MM.1S (cell line): ENCODE measurements around the gene GPATCH4.

Source experiments
- DNase-seq: peaks from one replicate; pipeline ENCODE4 v3.0.0-alpha.2; 2015
- H2AFZ ChIP-seq: fragments of 300-600 bp; sonication (generic); 2 replicates; pipeline ENCODE4 v1.6.0; 2016; ENCODE audit warnings: antibody characterized with exemption, low read length
- H3F3A ChIP-seq: fragments of 300-600 bp; sonication (generic); 2 replicates; pipeline ENCODE4 v1.6.1; 2016; ENCODE audit warnings: mild to moderate bottlenecking, antibody characterized with exemption, low read length, moderate library complexity, mixed read lengths; ENCODE audit not compliant: insufficient read depth
- H3K27ac ChIP-seq: fragments of 300-600 bp; sonication (generic); 2 replicates; pipeline ENCODE4 v1.5.1; 2016; ENCODE audit warnings: mild to moderate bottlenecking, low read length
- H3K27me3 ChIP-seq: fragments of 300-600 bp; sonication (generic); replicated peaks from 2 replicates; pipeline ENCODE4 v1.6.0; 2016; ENCODE audit warnings: low read length; ENCODE audit not compliant: insufficient read depth
- H3K36me3 ChIP-seq: fragments of 300-600 bp; sonication (generic); replicated peaks from 2 replicates; pipeline ENCODE4 v1.6.1; 2016; ENCODE audit warnings: mild to moderate bottlenecking, low read length, mixed read lengths; ENCODE audit not compliant: insufficient read depth
- H3K4me1 ChIP-seq: fragments of 300-600 bp; sonication (generic); 2 replicates; pipeline ENCODE4 v1.6.1; 2016; ENCODE audit warnings: low read length, mixed read lengths
- H3K4me2 ChIP-seq: fragments of 300-600 bp; sonication (generic); 2 replicates; pipeline ENCODE4 v1.6.0; 2016; ENCODE audit warnings: low read depth, low read length
- H3K4me3 ChIP-seq: fragments of 300-600 bp; sonication (generic); 2 replicates; pipeline ENCODE4 v1.5.1; 2016; ENCODE audit warnings: low read length, mixed read lengths
- H3K79me2 ChIP-seq: fragments of 300-600 bp; sonication (generic); 2 replicates; pipeline ENCODE4 v1.6.1; 2016; ENCODE audit warnings: mixed run types, low read length, mixed read lengths
- H3K9ac ChIP-seq: fragments of 300-600 bp; sonication (generic); 2 replicates; pipeline ENCODE4 v1.6.1; 2016; ENCODE audit warnings: low read length, mixed read lengths
- H3K9me2 ChIP-seq: fragments of 300-600 bp; sonication (generic); replicated peaks from 2 replicates; pipeline ENCODE4 v1.6.1; 2016; ENCODE audit warnings: mild to moderate bottlenecking, low read length, mixed read lengths; ENCODE audit not compliant: insufficient read depth
- H3K9me3 ChIP-seq: fragments of 300-600 bp; sonication (generic); replicated peaks from 2 replicates; pipeline ENCODE4 v1.6.1; 2016; ENCODE audit warnings: mild to moderate bottlenecking, low read length, mixed read lengths; ENCODE audit not compliant: insufficient read depth
- H4K20me1 ChIP-seq: fragments of 300-600 bp; sonication (generic); 2 replicates; pipeline ENCODE4 v1.6.1; 2016; ENCODE audit warnings: mild to moderate bottlenecking, low read length, moderate library complexity, mixed read lengths; ENCODE audit not compliant: insufficient read depth
- EZH2 ChIP-seq: fragments of 300-600 bp; sonication (generic); optimal IDR thresholded peaks from 2 replicates; pipeline ENCODE3; 2017; ENCODE audit warnings: low read depth, mild to moderate bottlenecking, antibody characterized with exemption, low read length, mixed read lengths
- EZH2phosphoT487 ChIP-seq: fragments of 300-600 bp; sonication (generic); IDR thresholded peaks from 2 replicates; pipeline ENCODE4 v1.6.1; 2018; ENCODE audit warnings: antibody characterized with exemption, low read length
- TF ChIP-seq, protein P1 (sequence below): fragments of 300-600 bp; sonication (generic); IDR thresholded peaks from 2 replicates; pipeline ENCODE4 v1.5.1; 2016; ENCODE audit warnings: antibody characterized with exemption, low read length, mixed read lengths

Gene GPATCH4

DNA sequence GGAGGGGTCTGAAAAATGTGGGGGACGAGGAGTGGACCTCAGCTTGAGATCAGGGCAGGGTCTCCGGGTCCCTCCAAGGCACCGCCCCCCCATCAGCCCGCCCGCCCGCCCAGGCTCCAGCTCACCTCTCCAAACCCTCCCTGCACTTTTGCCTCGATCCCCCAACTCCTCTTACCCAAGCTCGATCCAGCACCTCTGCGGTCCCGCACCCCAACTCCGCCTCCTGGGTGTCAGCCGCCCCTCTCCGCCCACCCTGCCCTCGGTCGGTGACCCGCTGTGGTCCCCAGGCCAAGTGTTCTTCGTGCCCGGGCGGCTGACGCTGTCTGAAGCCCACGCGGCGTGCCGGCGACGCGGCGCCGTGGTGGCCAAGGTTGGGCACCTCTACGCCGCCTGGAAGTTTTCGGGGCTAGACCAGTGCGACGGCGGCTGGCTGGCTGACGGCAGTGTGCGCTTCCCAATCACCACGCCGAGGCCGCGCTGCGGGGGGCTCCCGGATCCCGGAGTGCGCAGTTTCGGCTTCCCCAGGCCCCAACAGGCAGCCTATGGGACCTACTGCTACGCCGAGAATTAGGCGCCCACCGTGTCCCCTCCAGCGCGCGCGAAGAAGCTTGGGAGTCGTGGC lies 23.6 kb upstream of the GPATCH4 start:
- 0 out of 2 replicates have a peak, but pooled peaks cover 2% of the 10 kb centered on the region for H4K20me1 ChIP-seq
- TF ChIP-seq, protein P1, sequence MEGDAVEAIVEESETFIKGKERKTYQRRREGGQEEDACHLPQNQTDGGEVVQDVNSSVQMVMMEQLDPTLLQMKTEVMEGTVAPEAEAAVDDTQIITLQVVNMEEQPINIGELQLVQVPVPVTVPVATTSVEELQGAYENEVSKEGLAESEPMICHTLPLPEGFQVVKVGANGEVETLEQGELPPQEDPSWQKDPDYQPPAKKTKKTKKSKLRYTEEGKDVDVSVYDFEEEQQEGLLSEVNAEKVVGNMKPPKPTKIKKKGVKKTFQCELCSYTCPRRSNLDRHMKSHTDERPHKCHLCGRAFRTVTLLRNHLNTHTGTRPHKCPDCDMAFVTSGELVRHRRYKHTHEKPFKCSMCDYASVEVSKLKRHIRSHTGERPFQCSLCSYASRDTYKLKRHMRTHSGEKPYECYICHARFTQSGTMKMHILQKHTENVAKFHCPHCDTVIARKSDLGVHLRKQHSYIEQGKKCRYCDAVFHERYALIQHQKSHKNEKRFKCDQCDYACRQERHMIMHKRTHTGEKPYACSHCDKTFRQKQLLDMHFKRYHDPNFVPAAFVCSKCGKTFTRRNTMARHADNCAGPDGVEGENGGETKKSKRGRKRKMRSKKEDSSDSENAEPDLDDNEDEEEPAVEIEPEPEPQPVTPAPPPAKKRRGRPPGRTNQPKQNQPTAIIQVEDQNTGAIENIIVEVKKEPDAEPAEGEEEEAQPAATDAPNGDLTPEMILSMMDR = no peak
- TF ChIP-seq EZH2phosphoT487 (peak; percentile 84; the same call in 1 of the 2 replicates), EZH2 (no peak)
- H3K4me1 ChIP-seq = peaks cover 14% of the 10 kb centered on the region
- H3K27me3 ChIP-seq = peaks cover 76% of the 10 kb centered on the region
- H3K9ac ChIP-seq = no peak overlapping the region
- H3K9me2 ChIP-seq = no peaks in the 10 kb centered on the region
- H3K9me3 ChIP-seq = no peaks in the 10 kb centered on the region
- peak overlapping the region; percentile 47 for H3K4me3 ChIP-seq
- no peaks in the 10 kb centered on the region for H3K79me2 ChIP-seq
- H3K27ac ChIP-seq = no peak overlapping the region
- H3K4me2 ChIP-seq = peak overlapping the region; percentile 60; the same call in 1 of the 2 replicates
- no peaks in the 10 kb centered on the region for H3K36me3 ChIP-seq
- no peak overlapping the region for H2AFZ ChIP-seq
- DNase-seq = no peak
- H3F3A ChIP-seq = peaks cover 5% of the 10 kb centered on the region; the same call in 1 of the 2 replicates

- 0 out of 2 replicates have a peak, but pooled peaks cover 2% of the 10 kb centered on the region for H4K20me1 ChIP-seq
- H3K4me2 ChIP-seq = peak overlapping the region; percentile 38; the same call in 1 of the 2 replicates
- H3K9me2 ChIP-seq = no peaks in the 10 kb centered on the region
- peak overlapping the region; percentile 47 for H3K4me3 ChIP-seq
- no peaks in the 10 kb centered on the region for H3K36me3 ChIP-seq
- peak; percentile 34 for DNase-seq
- H3K9ac ChIP-seq = no peak overlapping the region
- H3K27ac ChIP-seq = no peak overlapping the region
- peaks cover 14% of the 10 kb centered on the region for H3K4me1 ChIP-seq
- H2AFZ ChIP-seq = no peak overlapping the region
- H3K9me3 ChIP-seq = no peaks in the 10 kb centered on the region
- no peaks in the 10 kb centered on the region for H3K79me2 ChIP-seq
- H3F3A ChIP-seq = peaks cover 5% of the 10 kb centered on the region; the same call in 1 of the 2 replicates
- peaks cover 81% of the 10 kb centered on the region for H3K27me3 ChIP-seq
- TF ChIP-seq EZH2 = no peak
- TF ChIP-seq, protein P1 = peak; percentile 49
These were observed 22.9 kb upstream of the GPATCH4 start for GRCh38 chr1:156623946-156624813.

GRCh38 chr1:156622581-156623297 lies 21.5 kb upstream of the GPATCH4 start:
- H3F3A ChIP-seq = peaks cover 5% of the 10 kb centered on the region; the same call in 1 of the 2 replicates
- no peak overlapping the region for H3K27ac ChIP-seq
- DNase-seq = no peak
- no peak overlapping the region for H3K4me2 ChIP-seq
- no peaks in the 10 kb centered on the region for H3K9me3 ChIP-seq
- H3K79me2 ChIP-seq = no peaks in the 10 kb centered on the region
- H3K36me3 ChIP-seq = no peaks in the 10 kb centered on the region
- 0 out of 2 replicates have a peak, but pooled peaks cover 2% of the 10 kb centered on the region for H4K20me1 ChIP-seq
- TF ChIP-seq EZH2 (no peak), EZH2phosphoT487 (no peak)
- no peaks in the 10 kb centered on the region for H3K9me2 ChIP-seq
- peaks cover 14% of the 10 kb centered on the region for H3K4me1 ChIP-seq
- no peak overlapping the region for H2AFZ ChIP-seq
- H3K27me3 ChIP-seq = peaks cover 86% of the 10 kb centered on the region
- no peak overlapping the region for H3K4me3 ChIP-seq
- H3K9ac ChIP-seq = no peak overlapping the region
